Measurements from ENCODE around the gene BICD2. TPM values are rescaled to one million over a fixed set of nuclear protein-coding genes. Genes with fewer than 3 reads are reported as not detected.

Gene BICD2
- total and polyA plus RNA-seq, 2 of the 8 experiments (the other 6 are each of a cell fraction or from before 2014, with no cell fraction given): 6.6 to 22.8 TPM

- TF ChIP-seq CHD7 (IDR thresholded peaks at IDR 0.05; ENCODE audit: insufficient replicate concordance, low read length): no peak
Observed at GRCh38 chr9:92661743-92662142, 102.9 kb downstream of the BICD2 start (continued).

All from H1 (cell line).